Measurements from ENCODE around the gene QPRT.

The QPRT gene

DNA sequence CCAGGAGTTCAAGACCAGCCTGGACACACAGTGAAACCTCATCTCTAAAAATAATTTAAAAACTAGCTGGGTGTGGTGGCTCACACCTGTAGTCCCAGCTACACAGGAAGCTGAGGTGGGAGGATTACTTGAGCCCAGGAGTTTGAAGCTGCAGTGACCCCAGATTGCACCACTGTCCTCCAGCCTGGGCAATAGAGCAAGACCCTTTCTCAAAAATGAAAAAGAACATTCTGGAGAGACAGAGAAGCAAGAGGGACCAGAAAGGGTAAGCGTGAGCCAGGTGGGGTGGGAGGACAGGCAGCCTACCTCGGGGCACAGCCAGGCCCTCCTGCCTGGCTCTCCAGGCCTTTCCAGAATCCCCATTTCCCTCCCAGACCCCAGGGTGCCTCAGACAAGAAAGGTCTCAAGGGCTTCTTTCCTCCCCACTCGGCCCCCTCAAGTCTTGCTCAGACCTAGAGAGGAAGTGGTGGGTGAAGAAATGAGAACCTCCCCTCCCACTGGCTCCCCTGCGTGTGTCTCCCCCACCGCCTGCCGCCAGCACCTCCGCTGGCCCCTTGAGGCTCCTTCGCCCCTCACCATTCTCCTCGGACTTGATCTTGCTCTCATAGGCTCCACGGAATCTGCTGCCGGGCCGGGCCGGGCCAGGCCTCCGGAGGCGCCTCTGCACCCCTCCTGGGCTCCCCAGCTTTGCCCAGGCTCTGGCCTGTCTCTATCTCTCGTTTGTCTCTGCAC lies 66.3 kb downstream of the QPRT start:
- TF ChIP-seq, protein P1, sequence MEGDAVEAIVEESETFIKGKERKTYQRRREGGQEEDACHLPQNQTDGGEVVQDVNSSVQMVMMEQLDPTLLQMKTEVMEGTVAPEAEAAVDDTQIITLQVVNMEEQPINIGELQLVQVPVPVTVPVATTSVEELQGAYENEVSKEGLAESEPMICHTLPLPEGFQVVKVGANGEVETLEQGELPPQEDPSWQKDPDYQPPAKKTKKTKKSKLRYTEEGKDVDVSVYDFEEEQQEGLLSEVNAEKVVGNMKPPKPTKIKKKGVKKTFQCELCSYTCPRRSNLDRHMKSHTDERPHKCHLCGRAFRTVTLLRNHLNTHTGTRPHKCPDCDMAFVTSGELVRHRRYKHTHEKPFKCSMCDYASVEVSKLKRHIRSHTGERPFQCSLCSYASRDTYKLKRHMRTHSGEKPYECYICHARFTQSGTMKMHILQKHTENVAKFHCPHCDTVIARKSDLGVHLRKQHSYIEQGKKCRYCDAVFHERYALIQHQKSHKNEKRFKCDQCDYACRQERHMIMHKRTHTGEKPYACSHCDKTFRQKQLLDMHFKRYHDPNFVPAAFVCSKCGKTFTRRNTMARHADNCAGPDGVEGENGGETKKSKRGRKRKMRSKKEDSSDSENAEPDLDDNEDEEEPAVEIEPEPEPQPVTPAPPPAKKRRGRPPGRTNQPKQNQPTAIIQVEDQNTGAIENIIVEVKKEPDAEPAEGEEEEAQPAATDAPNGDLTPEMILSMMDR (IDR thresholded peaks at IDR 0.05), result no peak

DNA sequence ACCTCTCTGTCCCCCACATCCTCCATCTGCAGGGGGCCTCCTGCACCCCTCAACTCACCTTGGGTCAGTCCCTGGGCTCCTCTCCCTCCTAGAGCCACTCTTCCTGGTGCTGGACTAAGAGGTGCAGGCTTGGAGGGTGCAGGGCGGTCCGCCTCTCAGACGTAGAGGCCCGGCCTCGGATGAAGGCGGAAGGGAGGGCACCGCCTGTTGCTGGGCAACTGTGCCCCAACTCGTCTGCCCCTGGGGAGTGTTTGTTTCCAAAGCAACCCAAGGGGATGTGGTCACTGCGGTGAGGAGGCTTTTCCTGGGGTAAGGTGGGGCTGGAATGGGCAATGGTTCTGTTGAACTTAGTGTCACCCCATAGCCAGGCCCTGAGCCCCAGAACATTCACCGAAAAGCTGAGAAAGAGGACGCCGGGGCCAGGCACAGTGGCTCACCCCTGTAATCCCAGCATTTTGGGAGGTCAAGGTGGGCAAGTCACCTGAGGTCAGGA lies 66.9 kb downstream of the QPRT start, which contains the start of gene C16orf54:
Gene C16orf54, minus strand, starts transcription at position 138 of the 493 bp plus-strand sequence. CDS start 1,039 bp downstream, outside the sequence.
- TF ChIP-seq, protein P1 (IDR thresholded peaks at IDR 0.05), result no peak

Measured in LNCAP (cell line).